ENCODE measurements around the gene PACRG. TPM values are rescaled to one million over a fixed set of nuclear protein-coding genes. Genes with fewer than 3 reads are reported as not detected.

Gene PACRG
- total RNA-seq, 6 donors from 2014 or later, result 0.52 to 15.3 (median 3.1) TPM

- 88 to 91% methylated on average over 5 of the region's 5 CpGs for WGBS, 2 donors
- H3K27me3 ChIP-seq, result no peaks in the 10 kb centered on the region
- H3K4me3 ChIP-seq, result no peak overlapping the region
- no peaks in the 10 kb centered on the region for H3K36me3 ChIP-seq
- DNase-seq (no peak), ATAC-seq (ENCODE audit: low FRiP score in 2 of 2) (no peak)
- H3K4me1 ChIP-seq, result no peaks in the 10 kb centered on the region
- H3K27ac ChIP-seq, result no peak overlapping the region
- TF ChIP-seq CTCF (IDR thresholded peaks at IDR 0.05) (no peak), EP300 (IDR thresholded peaks at IDR 0.05) (no peak), POLR2A (IDR thresholded peaks at IDR 0.05) (no peak), POLR2AphosphoS5 (IDR thresholded peaks at IDR 0.05) (no peak)
- no peaks in the 10 kb centered on the region for H3K9me3 ChIP-seq
Observed at GRCh38 chr6:162913206-162913605, 185.4 kb downstream of the PACRG start.

DNA sequence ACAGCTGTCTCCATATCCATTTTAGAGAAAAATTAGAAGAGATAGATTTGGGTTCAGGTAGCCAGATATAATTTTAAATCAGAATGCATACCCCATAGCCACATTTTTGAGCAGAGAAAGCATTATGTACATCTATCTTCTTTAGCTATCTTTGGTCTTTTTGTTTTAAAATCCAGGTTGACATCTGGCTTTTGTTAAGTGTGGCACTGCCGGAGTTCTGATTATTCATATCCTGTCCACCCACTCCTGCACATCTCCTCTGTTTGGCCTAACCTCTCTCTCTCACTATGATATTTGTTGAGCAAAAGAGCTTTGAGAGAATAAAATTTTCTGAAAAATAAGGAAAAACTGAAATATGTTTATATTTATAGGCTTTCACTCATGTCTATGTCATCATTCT is 189.7 kb downstream of the PACRG start:
- DNase-seq (no peak), ATAC-seq (ENCODE audit: low FRiP score in 2 of 2) (no peak)
- H3K27me3 ChIP-seq, result no peaks in the 10 kb centered on the region
- no peaks in the 10 kb centered on the region for H3K36me3 ChIP-seq
- no peaks in the 10 kb centered on the region for H3K9me3 ChIP-seq
- H3K27ac ChIP-seq, result no peak overlapping the region
- 72 to 78% methylated on average over 1 of the region's 1 CpG for WGBS, 2 donors
- H3K4me1 ChIP-seq, result no peaks in the 10 kb centered on the region
- no peak for TF ChIP-seq EP300 (IDR thresholded peaks at IDR 0.05)
- TF ChIP-seq CTCF (IDR thresholded peaks at IDR 0.05), result no peak
- no peak for TF ChIP-seq POLR2AphosphoS5 (IDR thresholded peaks at IDR 0.05)
- TF ChIP-seq POLR2A (IDR thresholded peaks at IDR 0.05), result no peak
- H3K4me3 ChIP-seq, result no peak overlapping the region

DNA sequence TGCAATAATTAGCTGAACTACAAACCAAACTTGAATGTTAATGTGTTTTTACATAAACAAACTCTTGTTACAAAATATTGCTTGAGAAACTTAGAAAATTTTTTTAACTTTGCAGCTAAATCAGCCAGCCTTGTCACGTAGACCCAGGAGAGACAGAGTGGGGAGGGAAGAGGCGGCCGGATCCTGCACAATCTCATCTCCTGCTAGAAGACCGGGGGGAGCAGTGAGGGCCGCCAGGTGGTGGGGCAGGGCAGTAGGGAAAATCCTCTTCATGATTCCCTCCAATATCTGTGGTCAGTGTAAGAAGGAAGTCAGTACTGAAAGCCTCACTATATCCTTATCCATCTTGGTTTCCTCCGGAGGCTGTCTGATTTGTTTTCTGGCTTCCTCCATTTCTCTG is 193.3 kb downstream of the PACRG start:
- no peak for TF ChIP-seq CTCF (IDR thresholded peaks at IDR 0.05)
- no peak for TF ChIP-seq POLR2AphosphoS5 (IDR thresholded peaks at IDR 0.05)
- no peak for TF ChIP-seq POLR2A (IDR thresholded peaks at IDR 0.05)
- no peak for TF ChIP-seq EP300 (IDR thresholded peaks at IDR 0.05)
- Histone ChIP-seq H3K27me3 (no peaks in the 10 kb centered on the region), H3K4me1 (no peaks in the 10 kb centered on the region), H3K9me3 (peaks cover 0 to 8% (median 6%) of the 10 kb centered on the region in 4 donors), H3K4me3 (no peak overlapping the region), H3K36me3 (no peaks in the 10 kb centered on the region), H3K27ac (no peak overlapping the region)
- DNase-seq, result no peak
- 42 to 53% methylated on average over 6 of the region's 6 CpGs for WGBS, 2 donors
- no peak for ATAC-seq (ENCODE audit: low FRiP score in 2 of 2)

DNA sequence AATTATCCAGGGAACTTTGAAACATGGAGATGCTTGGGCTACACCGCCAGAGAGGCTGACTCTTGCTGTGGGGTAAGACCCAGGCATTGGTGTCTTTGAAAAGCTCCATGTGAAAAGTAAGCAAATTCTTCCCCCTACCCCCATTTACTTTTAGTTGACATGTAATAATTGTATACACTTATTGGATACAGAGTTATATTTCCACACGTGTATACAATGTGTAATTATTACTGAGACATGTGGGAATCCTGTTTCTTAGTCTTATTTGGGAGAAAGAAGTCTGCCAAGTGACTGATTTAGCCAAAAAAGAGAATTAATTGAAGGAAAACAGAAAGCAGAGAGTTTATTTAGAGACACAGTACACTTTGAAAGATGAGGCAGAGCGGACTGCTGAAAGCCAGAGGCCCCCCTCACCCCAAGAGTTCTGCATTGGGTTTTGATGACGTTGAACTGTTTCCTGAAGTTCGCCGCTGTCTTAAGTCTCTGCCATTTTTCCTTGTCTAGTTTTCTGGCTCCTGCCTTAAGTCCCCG is 193.8 kb downstream of the PACRG start:
- no peaks in the 10 kb centered on the region for H3K27me3 ChIP-seq
- TF ChIP-seq POLR2A (IDR thresholded peaks at IDR 0.05) (no peak), CTCF (IDR thresholded peaks at IDR 0.05) (no peak), EP300 (IDR thresholded peaks at IDR 0.05) (no peak), POLR2AphosphoS5 (IDR thresholded peaks at IDR 0.05) (no peak)
- no peak overlapping the region for H3K4me3 ChIP-seq
- WGBS, 2 donors, result 58 to 59% methylated on average over 7 of the region's 7 CpGs
- peaks cover 0 to 8% (median 6%) of the 10 kb centered on the region in 4 donors for H3K9me3 ChIP-seq
- no peak overlapping the region for H3K27ac ChIP-seq
- H3K4me1 ChIP-seq, result no peaks in the 10 kb centered on the region
- no peak for DNase-seq
- H3K36me3 ChIP-seq, result no peaks in the 10 kb centered on the region
- ATAC-seq (ENCODE audit: low FRiP score in 2 of 2), result no peak

GRCh38 chr6:162922563-162923166 is 194.9 kb downstream of the PACRG start:
- H3K27me3 ChIP-seq, result no peaks in the 10 kb centered on the region
- 62 to 67% methylated on average over 1 of the region's 1 CpG for WGBS, 2 donors
- no peaks in the 10 kb centered on the region for H3K4me1 ChIP-seq
- no peak overlapping the region for H3K27ac ChIP-seq
- peaks cover 0 to 8% (median 6%) of the 10 kb centered on the region in 4 donors for H3K9me3 ChIP-seq
- ATAC-seq (ENCODE audit: low FRiP score in 2 of 2) (no peak), DNase-seq (no peak)
- H3K36me3 ChIP-seq, result no peaks in the 10 kb centered on the region
- H3K4me3 ChIP-seq, result no peak overlapping the region
- TF ChIP-seq POLR2A (IDR thresholded peaks at IDR 0.05), result no peak
- TF ChIP-seq EP300 (IDR thresholded peaks at IDR 0.05), result no peak
- no peak for TF ChIP-seq CTCF (IDR thresholded peaks at IDR 0.05)

Measured in upper lobe of left lung (tissue), 6 donors.